ENCODE measurements around the gene KIAA0040.

The KIAA0040 gene

GRCh38 chr1:175200678-175201521 lies 8.3 kb upstream of the KIAA0040 start:
- DNase-seq, result peak; percentile 60

- no peak for DNase-seq
Measured at GRCh38 chr1:175198332-175198731, 5.8 kb upstream of the KIAA0040 start.

- DNase-seq, result no peak
Measured at GRCh38 chr1:175197531-175197930, 5.0 kb upstream of the KIAA0040 start.

GRCh38 chr1:175195798-175196197 lies 3.2 kb upstream of the KIAA0040 start:
- DNase-seq, result no peak

- no peak for DNase-seq
Measured at GRCh38 chr1:175195281-175195680, 2.7 kb upstream of the KIAA0040 start.

GRCh38 chr1:175193527-175193910 lies 943 bp upstream of the KIAA0040 start:
- no peak for DNase-seq

- DNase-seq, result no peak
Measured at GRCh38 chr1:175192111-175192629, 406 bp downstream of the KIAA0040 start.

- no peak for DNase-seq
Measured at GRCh38 chr1:175191659-175192058, 917 bp downstream of the KIAA0040 start.

- no peak for DNase-seq
Measured at GRCh38 chr1:175188936-175189335, 3.6 kb downstream of the KIAA0040 start.

- DNase-seq, result no peak
Measured at GRCh38 chr1:175186433-175187160, 6.0 kb downstream of the KIAA0040 start.

- no peak for DNase-seq
Measured at GRCh38 chr1:175185903-175186302, 6.7 kb downstream of the KIAA0040 start.

- no peak for DNase-seq
Measured at GRCh38 chr1:175183586-175183985, 9.0 kb downstream of the KIAA0040 start.

- no peak for DNase-seq
Measured at GRCh38 chr1:175182201-175182746, 10.3 kb downstream of the KIAA0040 start.

- DNase-seq, result no peak
Measured at GRCh38 chr1:175179837-175180590, 12.6 kb downstream of the KIAA0040 start.

- DNase-seq, result no peak
Measured at GRCh38 chr1:175178456-175178855, 14.1 kb downstream of the KIAA0040 start.

GRCh38 chr1:175178056-175178455 lies 14.5 kb downstream of the KIAA0040 start:
- no peak for DNase-seq

GRCh38 chr1:175176246-175176645 lies 16.3 kb downstream of the KIAA0040 start:
- DNase-seq, result no peak

GRCh38 chr1:175174309-175175102 lies 18.1 kb downstream of the KIAA0040 start:
- no peak for DNase-seq

- no peak for DNase-seq
Measured at GRCh38 chr1:175173531-175173930, 19.0 kb downstream of the KIAA0040 start.

- DNase-seq, result no peak
Measured at GRCh38 chr1:175172503-175172902, 20.1 kb downstream of the KIAA0040 start.

GRCh38 chr1:175171036-175171913 lies 21.3 kb downstream of the KIAA0040 start:
- no peak for DNase-seq
